ENCODE measurements around the gene NELL1.

DNA sequence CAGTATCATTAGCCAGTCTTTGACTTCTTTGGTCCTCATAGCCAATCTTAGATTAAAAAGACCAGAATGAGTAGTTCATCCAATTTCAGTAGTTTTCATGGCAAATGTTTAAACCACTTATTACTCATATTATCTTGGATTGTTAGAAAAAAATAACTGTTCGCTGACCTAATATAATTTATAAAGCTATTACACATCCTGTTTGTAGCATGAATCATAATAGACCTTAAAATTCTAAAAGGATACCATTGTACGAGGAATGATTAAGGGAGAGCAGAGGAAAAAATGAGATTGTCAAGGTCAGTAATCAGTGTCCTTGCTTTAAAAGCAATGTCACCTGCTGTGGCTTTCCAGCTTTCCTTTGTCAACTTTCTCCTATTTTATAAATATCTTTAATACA, 371.2 kb downstream of the NELL1 start:
- TF ChIP-seq RCOR1 (IDR thresholded peaks at IDR 0.05; ENCODE audit: low read depth, low read length) (no peak), CBX8 (IDR thresholded peaks at IDR 0.05) (no peak), SMC3 (IDR thresholded peaks at IDR 0.05) (no peak), EP300 (IDR thresholded peaks at IDR 0.05) (no peak), POLR2A (IDR thresholded peaks at IDR 0.05; ENCODE audit: low read length) (no peak), MAFK (IDR thresholded peaks at IDR 0.05; ENCODE audit: partially characterized antibody) (no peak), HOXA7 (CRISPR knock-in tag; IDR thresholded peaks at IDR 0.05) (no peak), POLR2AphosphoS2 (conservative IDR thresholded peaks at IDR 0.05; ENCODE audit: low read length) (no peak)
- TF ChIP-seq, protein P1, sequence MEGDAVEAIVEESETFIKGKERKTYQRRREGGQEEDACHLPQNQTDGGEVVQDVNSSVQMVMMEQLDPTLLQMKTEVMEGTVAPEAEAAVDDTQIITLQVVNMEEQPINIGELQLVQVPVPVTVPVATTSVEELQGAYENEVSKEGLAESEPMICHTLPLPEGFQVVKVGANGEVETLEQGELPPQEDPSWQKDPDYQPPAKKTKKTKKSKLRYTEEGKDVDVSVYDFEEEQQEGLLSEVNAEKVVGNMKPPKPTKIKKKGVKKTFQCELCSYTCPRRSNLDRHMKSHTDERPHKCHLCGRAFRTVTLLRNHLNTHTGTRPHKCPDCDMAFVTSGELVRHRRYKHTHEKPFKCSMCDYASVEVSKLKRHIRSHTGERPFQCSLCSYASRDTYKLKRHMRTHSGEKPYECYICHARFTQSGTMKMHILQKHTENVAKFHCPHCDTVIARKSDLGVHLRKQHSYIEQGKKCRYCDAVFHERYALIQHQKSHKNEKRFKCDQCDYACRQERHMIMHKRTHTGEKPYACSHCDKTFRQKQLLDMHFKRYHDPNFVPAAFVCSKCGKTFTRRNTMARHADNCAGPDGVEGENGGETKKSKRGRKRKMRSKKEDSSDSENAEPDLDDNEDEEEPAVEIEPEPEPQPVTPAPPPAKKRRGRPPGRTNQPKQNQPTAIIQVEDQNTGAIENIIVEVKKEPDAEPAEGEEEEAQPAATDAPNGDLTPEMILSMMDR (IDR thresholded peaks at IDR 0.05), result no peak
- TF ChIP-seq, protein P2, sequence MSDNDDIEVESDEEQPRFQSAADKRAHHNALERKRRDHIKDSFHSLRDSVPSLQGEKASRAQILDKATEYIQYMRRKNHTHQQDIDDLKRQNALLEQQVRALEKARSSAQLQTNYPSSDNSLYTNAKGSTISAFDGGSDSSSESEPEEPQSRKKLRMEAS (IDR thresholded peaks at IDR 0.05), result no peak

All from A549 (cell line).